Activated naive CD4-positive, alpha-beta T cell (primary cell): ENCODE results near the gene RAB26.
"Not testable (repeated sequence)": the region's sequence is repeated elsewhere in the genome, so short reads cannot be mapped to it uniquely, and the experiment has no call there.

Experiments
- DNase-seq, 4 experiments: peaks; one replicate each; lab custom pipeline; 2025; lab: John Stamatoyannopoulos, UW

RAB26 gene

DNA sequence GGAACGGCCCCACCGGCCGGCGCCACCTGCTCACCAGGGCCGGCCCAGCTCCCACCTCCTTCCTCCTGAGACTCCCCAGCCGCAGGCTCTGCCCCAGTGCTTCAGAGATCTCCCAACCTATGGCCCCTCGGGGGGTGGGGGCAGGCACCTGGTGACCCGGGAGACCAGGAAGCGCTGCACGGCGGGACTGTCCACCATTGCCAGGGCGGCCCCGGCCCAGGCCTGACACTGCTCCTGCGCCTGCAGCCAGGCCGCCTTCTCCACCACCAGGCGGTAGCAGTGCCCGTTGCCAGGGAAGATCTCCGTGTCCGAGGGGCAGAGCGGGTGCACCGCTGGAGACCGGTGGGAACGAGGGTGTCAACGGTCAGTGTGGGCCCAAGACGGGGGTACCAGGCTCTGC lies 31.1 kb upstream of the RAB26 start:
- DNase-seq: not testable (repeated sequence)

DNA sequence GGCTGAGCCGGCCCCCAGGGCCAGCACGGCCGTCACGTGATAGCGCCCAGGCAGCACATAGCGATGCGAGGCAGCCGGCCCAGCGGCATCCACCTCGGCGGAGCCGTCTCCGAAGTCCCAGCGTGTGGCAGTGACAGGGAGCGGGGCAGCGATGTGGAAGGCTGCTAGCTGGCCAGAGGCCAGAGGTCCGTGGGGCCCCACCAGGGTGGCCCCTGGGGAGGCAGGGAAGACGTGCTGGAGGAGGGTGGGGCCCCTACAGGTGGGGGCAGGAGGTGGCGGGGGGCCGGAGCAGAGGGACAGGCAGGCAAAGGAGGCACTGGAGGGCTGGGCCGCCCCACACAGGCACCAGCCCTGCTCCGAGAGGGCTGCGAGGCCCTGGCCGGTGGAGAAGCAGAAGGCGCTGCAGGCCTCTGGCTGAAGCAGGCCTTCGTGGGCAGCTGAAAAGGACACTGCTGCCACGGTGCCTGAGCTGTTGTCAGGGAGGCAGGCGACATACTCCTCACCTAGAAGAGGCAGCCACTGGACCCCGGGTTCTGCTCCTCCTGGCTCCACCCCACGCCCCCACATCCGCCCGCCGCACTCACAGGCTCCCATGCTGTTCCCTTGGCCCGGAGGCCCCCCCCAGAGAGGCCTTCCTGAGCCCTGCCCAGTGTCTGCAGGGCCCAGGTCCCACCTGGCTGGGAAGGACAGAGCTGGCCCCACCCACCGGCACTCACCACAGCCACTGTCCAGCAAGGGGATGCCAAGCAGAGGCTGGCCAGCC lies 30.3 kb upstream of the RAB26 start:
- DNase-seq: not testable (repeated sequence)

GRCh38 chr16:2121325-2121724 lies 27.1 kb upstream of the RAB26 start:
- not testable (repeated sequence) for DNase-seq

GRCh38 chr16:2121853-2122252 lies 26.6 kb upstream of the RAB26 start:
- DNase-seq: no peak

GRCh38 chr16:2122429-2122828 lies 26.0 kb upstream of the RAB26 start:
- DNase-seq: no peak

GRCh38 chr16:2122934-2123683 lies 25.3 kb upstream of the RAB26 start:
- DNase-seq: not testable (repeated sequence)

GRCh38 chr16:2123706-2124376 lies 24.6 kb upstream of the RAB26 start:
- not testable (repeated sequence) for DNase-seq

GRCh38 chr16:2124377-2124693 lies 24.1 kb upstream of the RAB26 start:
- not testable (repeated sequence) for DNase-seq

DNA sequence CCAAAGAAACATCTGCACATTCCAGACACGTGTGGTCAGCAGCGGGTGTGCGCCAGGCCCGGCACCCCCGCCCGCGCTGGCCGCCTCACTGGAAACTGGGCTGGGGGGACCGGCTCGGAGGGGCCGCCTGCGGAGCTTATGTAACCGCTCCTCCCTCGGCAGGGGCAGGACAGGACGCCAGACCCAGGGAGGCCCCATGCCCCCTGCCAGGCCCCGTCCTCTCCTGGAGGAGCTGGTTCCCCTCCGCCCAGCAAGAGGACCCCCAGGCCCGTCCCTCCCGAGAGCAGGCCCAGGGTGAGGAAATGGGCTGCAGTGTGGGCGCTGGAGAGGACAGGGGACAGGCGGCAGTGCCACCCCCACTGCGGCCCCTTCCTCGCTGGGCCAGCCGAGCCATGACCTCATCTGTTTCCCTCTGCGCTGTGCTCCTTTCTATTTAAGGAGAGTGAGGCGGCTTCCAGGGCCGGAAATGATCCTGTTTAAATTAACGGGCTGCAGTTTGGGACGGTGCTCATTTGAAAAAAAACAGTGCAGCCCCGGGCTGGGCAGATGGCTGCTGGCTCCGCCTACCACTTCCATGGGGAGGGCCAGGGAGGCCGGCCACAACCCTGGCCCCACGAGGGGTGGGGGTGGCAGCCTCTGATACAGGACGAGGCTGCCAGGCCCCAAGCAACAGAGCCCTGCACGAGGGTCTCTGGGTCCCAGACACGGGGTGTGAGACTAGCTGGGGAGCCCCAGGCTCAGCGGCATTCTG lies 23.6 kb upstream of the RAB26 start:
- DNase-seq: not testable (repeated sequence)

- DNase-seq: not testable (repeated sequence)
Observed at GRCh38 chr16:2125609-2126008, 22.8 kb upstream of the RAB26 start.

- not testable (repeated sequence) for DNase-seq
Observed at GRCh38 chr16:2126161-2126743, 22.2 kb upstream of the RAB26 start.

DNA sequence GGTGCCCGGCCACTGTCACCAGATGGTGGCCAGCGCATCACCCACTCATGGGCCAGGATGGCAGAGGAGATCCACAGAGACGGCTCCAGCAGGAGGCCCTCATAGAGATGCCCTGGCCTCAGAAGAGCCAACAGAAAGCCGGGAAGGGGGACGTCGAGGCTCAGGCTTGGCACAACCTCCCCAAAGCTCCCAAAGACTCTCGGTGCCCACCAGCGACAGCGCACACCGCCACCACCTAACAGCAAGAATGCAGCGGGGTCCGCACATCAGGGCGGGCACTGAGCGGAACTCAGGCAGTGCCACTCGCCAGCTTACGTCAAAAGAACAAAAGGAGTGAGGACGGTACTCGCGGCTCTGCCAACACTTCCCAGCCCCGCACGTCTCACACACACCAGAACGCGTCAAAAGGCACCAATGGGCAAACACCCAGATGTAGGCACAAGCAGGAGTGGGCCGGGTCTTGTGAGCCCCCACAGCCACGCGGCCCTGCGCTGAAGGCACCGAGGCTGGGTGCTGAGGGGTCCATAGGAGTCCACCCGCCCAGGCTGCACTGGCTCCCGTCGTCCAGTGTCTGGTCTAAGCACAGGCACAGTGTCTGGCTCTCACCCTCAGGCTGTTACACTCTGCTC lies 21.4 kb upstream of the RAB26 start:
- DNase-seq: not testable (repeated sequence)

- not testable (repeated sequence) for DNase-seq
Observed at GRCh38 chr16:2127630-2128280, 20.7 kb upstream of the RAB26 start.

GRCh38 chr16:2129251-2129650 lies 19.2 kb upstream of the RAB26 start:
- not testable (repeated sequence) for DNase-seq

DNA sequence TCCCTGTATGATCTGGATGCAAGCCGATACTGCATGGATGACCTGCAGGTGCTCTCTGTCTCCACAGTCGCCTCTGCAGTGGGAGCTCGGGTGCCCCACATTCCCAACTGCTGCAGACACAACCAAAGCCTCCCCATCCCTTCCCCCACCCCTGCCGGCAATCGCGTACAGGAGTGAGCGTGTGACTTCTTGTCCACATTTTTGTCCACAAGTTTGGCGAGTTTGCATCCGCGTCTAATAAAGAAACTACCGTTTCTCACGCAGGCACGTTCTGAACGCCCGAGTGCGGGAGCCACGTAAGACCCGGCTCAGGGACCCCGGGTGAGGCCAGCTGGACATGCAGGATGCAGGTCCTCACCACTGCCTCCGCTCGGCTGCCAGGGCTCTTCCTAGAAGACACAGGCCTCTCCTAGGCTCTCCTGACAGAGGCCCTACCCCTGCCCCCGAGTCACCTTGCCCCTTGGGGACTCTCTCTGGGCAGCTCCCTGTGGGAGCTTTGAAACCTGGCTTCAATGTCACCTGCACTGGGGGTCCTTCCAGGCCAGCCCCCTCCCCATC lies 18.5 kb upstream of the RAB26 start:
- DNase-seq: not testable (repeated sequence)

DNA sequence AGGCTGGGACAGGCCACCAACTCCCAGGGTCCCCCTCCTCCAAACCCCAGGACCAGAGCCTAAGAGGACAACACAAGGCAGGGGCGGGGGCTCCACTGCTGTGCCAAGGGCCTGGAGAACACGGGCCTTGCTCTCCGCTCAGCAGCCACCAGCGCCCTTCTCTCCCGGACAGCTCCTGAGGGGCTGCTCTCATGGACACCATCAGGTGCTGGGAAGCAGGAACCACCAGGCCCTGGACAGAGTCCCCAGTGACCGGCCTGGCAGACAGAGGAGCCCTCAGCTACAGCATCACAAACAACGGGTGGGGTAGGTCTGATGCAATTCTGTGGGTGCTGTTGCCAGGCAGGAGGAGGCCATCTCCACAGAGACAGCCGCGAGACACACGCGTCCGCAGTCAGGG lies 14.6 kb upstream of the RAB26 start:
- DNase-seq: not testable (repeated sequence)

DNA sequence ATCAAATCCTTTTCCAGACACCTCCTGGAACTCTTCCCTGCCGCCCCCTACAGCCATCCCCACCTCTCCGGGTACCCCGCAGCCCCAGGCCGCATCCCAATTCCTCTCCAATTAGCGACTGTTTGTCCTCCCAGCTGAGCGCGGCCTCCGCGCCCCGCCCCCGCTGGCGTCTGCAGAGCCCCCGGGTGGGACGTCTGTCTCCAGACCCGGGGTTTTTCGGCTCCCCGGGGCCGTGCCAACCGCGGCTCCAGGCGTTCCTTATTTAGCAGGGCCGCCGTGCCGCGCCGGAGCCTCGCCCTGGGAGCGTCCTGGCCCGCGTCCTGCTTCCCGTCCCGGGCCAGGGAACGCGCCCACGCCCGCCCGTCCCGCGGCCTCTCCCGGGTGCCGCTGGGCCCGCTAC lies 13.4 kb upstream of the RAB26 start:
- DNase-seq: not testable (repeated sequence)

- peak; percentile 85 to 97 (median 93) for DNase-seq
Observed at GRCh38 chr16:2135770-2136490, 12.5 kb upstream of the RAB26 start, which contains the start of gene PKD1. Gene PKD1 (minus strand): TSS chr16:2135898. CDS start chr16:2135689, 209 bp downstream.
